GM19025 (cell line): ENCODE data around the gene GRK3.
"Not testable (repeated sequence)": the region's sequence is repeated elsewhere in the genome, so short reads cannot be mapped to it uniquely, and the experiment has no call there.

Experiments used
- ATAC-seq: cut with Tn5 transposase; IDR thresholded peaks from one replicate; pipeline ENCODE4 v1.9.1; 2021; ENCODE audit warnings: mild to moderate bottlenecking, low read depth, moderate library complexity; ENCODE audit not compliant: unreplicated experiment

Gene GRK3

DNA sequence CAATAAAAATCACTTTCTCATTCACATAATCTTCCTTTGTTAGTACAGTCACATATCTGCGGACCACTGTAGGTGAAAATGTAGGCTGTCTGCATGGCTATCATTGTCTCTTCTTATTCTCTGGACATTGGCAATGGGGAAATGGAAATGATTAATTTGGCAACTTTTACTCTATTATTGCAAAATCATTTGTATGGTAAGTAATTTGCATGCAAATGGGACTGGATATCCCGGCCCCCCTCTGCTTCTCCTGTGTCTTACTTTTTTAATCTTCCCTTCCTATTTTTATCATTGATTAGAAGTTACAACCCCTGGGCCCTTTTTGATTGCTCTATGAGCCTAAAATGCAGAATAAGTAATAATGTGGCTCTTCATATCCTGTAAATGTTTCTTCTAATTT is 6.0 kb downstream of the GRK3 start:
- ATAC-seq = no peak

GRCh38 chr22:25571969-25572707 is 7.7 kb downstream of the GRK3 start:
- ATAC-seq = peak; percentile 12

DNA sequence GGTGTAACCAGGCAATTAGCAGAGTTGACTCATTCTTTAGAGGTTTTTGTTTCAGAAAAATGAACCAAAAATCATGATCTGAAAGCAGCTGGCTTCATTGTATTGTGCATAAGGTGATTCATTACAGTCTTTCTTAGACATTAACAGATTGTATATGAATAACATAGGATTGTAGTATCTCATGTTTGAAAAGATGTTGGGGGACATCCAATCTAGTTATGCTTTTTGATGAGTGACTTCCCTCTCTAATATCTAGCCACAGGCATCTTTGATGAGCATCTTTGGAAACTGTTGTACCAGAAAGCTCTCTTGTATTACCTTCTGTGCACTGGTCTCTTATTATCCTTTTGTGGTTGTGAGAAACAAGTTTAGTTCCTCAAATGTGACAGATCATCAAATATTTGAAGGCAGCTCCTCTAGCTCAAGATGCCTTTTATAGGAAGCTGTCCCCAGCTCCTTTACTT is 8.3 kb downstream of the GRK3 start:
- ATAC-seq = peak; percentile 56

DNA sequence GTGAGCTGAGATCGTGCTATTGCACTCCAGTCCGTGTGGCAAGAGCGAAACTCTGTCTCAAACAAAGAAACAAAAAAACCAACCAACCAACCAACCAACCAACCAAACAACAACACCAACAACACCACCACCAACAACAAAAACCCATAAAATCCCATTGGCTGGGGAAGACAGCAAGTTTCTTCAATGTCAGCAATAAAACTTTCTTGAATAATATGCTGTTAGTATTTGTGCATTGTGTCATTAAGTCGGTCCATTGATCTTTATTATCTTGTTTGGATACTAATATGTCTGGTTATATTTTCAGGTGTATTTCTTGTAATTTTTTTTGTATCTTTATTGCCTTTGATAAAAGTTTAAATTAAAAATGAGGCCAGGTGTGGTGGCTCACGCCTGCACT is 9.4 kb downstream of the GRK3 start:
- no peak for ATAC-seq

DNA sequence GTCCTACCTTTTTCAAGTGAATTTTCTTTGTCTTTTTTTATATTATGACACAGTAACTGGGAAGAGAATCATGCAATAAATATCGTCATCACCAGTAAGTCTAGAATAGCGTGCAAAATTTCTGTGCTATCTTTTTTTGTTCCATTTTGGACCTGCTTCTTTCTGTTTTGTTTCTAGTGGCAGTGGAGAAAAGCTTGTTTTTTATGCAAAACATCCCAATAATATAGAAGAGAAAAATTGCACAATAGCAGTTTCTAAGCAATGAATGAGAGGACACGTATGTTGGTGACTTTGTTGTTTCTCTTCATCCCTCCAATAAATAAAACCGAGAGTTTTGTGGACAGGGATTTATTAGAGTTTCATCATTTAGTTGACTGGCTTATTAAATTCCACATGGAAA is 10.3 kb downstream of the GRK3 start:
- ATAC-seq = no peak

DNA sequence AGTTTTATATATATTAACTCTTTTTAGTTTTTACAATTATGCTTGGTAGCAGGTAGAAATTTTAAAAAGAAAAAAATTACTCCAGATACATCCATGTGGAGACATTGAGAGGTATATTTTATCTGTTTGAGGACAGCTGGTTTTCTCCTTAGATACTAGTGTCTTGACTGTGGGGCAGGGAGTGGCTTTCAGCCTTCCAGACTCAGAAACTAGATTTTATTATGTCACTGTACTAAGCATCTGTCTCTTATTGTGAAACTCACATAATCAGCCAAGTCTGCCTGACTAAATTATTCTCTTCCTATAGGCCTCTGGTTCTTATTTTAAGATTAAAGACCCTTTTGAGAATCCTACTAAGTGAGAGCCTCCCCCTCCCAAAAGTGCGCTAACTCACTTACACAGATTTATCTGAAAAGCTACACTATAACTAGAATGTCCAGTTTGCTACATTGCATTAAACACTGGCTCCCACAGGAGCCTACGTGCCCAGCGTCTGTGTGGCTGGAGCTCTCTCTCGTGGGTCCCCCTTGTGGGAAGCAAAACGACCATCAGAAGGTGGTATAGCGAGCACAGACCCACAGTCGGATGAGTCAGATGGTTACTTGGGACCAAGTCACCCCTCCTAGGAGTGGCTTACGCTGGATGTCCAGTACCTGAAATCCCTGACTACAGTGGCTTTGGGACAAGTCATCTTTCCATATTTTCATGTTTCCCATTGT is 11.4 kb downstream of the GRK3 start:
- ATAC-seq = not testable (repeated sequence)

DNA sequence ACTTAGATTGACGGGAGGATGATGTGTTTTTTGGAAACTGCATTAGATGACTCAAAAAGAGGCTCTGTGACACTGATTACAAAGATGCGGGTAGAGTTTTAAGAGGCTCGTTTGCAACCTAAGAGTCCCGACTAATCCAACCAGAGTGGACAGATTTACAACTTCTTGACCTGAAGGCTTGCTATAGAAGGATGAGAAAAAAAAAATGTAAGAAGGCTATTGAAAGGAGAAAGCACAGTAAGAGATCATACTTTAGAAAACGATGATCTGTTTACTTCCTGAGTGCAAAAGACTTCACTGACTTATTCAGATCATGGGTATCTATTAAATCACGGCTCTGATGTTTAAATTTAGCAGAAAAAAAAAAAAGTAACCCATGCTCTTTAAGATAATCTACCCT is 17.0 kb downstream of the GRK3 start:
- ATAC-seq = not testable (repeated sequence)

GRCh38 chr22:25582946-25583345 is 18.5 kb downstream of the GRK3 start:
- no peak for ATAC-seq

DNA sequence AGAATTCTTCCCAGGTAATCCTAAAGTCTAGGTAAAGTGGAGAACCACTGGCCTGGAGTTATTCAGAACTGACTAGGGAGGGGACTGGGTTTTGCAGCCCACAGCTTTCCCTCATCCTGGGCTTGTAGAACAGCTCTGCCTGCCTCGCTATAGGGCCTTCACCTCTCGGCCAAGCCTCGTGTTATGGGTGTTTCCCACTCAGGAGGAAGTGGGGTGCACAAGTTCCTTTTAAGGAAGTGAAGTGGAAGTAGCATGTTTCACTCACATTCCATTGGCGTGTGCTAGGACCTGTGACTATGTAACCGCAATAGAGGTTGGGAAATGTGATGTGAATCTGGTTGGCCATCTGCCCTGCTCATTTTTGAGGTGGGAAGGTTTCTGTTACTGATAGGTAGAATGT is 20.5 kb downstream of the GRK3 start:
- ATAC-seq = not testable (repeated sequence)

- ATAC-seq = not testable (repeated sequence)
Measured at GRCh38 chr22:25589664-25590063, 25.2 kb downstream of the GRK3 start.

GRCh38 chr22:25593323-25593722 is 28.8 kb downstream of the GRK3 start:
- not testable (repeated sequence) for ATAC-seq

- ATAC-seq = no peak
Measured at GRCh38 chr22:25598609-25599008, 34.1 kb downstream of the GRK3 start.

DNA sequence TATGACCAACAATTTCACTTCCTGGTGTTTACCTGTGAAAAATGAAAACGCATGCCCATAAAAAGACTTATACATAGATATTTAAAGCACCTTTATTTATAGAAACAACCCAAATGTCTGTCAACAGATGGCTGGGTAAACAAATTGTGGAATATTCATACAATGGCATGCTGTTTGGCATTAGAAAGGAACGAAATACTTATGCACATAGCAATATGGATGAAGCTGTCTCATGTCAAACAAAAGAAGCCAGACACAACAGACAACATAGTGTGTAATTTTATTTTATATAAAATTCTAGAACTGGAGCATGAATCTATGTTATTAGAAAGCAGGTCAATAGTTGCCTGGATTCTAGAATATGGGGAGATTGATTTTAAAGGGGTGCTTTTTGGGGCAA is 38.0 kb downstream of the GRK3 start:
- ATAC-seq = no peak

- no peak for ATAC-seq
Measured at GRCh38 chr22:25602916-25603315, 38.4 kb downstream of the GRK3 start.

DNA sequence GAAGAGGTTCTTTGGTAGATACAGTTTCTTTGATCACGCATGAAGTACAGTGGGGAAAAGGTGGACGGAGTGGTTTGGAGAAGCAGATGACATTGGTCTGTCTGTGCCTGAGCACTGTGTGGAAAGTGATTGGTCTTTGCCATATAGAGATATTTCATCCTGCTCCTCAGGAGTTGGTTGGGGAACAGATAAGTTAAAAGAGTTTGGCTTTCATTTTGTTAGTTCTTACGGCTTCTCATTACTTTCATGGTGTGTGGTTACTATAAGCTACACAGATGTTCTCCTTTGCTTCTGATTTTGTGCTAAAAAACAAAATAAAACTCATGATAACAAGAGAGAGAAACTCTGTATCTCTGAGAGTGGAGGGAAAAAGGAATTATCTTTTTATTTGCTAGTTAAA is 40.7 kb downstream of the GRK3 start:
- not testable (repeated sequence) for ATAC-seq

- not testable (repeated sequence) for ATAC-seq
Measured at GRCh38 chr22:25605565-25605964, 41.1 kb downstream of the GRK3 start.

DNA sequence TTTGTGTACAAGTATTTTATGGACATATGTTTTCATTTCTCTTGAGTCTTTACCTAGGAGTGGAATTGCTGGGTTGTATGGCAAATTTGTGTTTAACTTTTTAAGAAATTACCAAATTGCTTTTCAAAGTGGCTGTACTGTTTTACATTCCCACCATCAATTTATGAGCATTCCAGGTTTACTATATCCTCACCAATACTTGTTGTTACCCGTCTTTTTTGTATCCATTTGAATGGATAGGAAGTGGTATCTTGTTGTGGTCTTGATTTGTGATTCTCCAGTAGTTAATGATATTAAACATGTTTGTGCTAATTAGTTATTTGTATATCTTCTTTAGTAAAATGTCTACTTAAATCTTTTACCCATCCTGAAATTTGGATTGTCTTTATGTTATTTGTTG is 46.8 kb downstream of the GRK3 start:
- ATAC-seq = not testable (repeated sequence)

GRCh38 chr22:25613131-25613530 is 48.7 kb downstream of the GRK3 start:
- not testable (repeated sequence) for ATAC-seq

- not testable (repeated sequence) for ATAC-seq
Measured at GRCh38 chr22:25613558-25613957, 49.1 kb downstream of the GRK3 start.

DNA sequence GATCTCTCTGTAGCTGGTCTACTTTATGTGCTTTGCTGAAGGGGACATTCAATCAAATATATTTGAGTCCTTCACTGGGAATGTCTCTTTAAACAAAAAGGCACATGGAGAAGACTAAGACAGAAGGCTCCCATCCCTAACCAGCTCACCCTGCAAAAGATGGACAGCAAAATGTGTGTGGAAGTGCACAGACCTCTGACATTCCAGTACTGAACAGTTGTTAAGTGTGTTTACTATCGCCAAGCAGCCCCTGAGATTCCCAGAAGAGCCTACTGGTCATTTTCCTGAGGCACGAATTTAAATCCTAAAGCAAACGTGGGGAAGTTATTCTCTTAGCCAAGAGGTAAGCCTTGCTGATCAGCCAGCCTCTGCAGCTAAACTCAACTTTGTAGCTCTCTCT is 50.3 kb downstream of the GRK3 start:
- ATAC-seq = not testable (repeated sequence)

GRCh38 chr22:25621986-25622385 is 57.5 kb downstream of the GRK3 start:
- no peak for ATAC-seq

DNA sequence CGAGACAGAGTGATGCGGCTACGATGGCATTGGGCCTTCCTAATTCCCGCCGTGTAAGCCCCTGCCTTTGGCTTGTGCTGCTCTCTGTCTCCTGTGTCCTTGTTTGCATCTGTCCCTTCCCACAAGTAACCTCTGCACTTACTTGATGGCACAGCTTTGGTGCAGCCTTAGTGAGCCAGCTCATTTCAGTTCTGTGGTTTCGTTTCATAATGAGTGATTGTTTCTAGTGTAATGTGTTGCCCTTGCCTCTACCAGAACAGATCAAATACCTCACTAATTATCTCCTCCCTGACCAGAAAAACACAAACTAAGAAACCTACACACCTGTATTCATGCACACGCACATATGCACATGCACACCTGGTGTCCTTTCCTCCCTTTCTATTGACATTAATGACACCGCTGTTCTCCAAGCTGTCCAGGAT is 58.8 kb downstream of the GRK3 start:
- ATAC-seq = peak; percentile 92
